Gastrocnemius medialis (tissue), 4 donors: ENCODE data around the gene AGPAT3.

ENCODE experiments used
- CTCF ChIP-seq, 5 experiments: fragments of 450-650 bp in 3 of 5; fragments of 200-600 bp in 2 of 5; sonication (generic) in 2 of 5; IDR thresholded peaks in 4 of 5; conservative IDR thresholded peaks in 1 of 5; 1 replicate in 4 of 5; 2 replicates in 1 of 5; pipeline ENCODE4 v1.5.1; 2016 to 2019; ENCODE audit warnings: antibody characterized with exemption in 5 of 5, mild to moderate bottlenecking in 3 of 5, moderate library complexity in 3 of 5
- POLR2A ChIP-seq, 2 donors: fragments of 450-650 bp; IDR thresholded peaks; one replicate each; pipeline ENCODE4 v1.6.1; 2017; ENCODE audit warnings: antibody characterized with exemption in 2 of 2, mild to moderate bottlenecking in 2 of 2, moderate library complexity in 2 of 2

GRCh38 chr21:43864313-43864961 lies 586 bp upstream of the AGPAT3 start:
- TF ChIP-seq CTCF (IDR thresholded peaks at IDR 0.05 in 4 of 5, conservative IDR thresholded peaks at IDR 0.05 in 1 of 5), result no peak
- TF ChIP-seq POLR2A (IDR thresholded peaks at IDR 0.05), result peak; percentile 83 to 85
